Smooth muscle cell (in vitro differentiated cells): ENCODE measurements around the gene URB1. TPM values are rescaled to one million over a fixed set of nuclear protein-coding genes. Genes with fewer than 3 reads are reported as not detected.

Experiments
- DNase-seq: peaks from one replicate; lab custom pipeline; 2025; ENCODE audit not compliant: unreplicated experiment; lab: John Stamatoyannopoulos, UW
- H2AFZ ChIP-seq: fragments of 200-600 bp; sonication (generic); 2 replicates; pipeline ENCODE4 v1.6.0; 2016; ENCODE audit warnings: antibody characterized with exemption, low read depth, mild to moderate bottlenecking
- H3F3A ChIP-seq: fragments of 200-600 bp; sonication (generic); 2 replicates; pipeline ENCODE4 v1.6.0; 2017; ENCODE audit warnings: antibody characterized with exemption, low read depth
- H3K27ac ChIP-seq: fragments of 200-600 bp; sonication (generic); 2 replicates; pipeline ENCODE4 v1.5.1; 2016; ENCODE audit warnings: low read depth, mild to moderate bottlenecking
- H3K27me3 ChIP-seq: fragments of 200-600 bp; sonication (generic); 2 replicates; pipeline ENCODE4 v1.6.1; 2016; ENCODE audit warnings: low read depth, mild to moderate bottlenecking
- H3K36me3 ChIP-seq: fragments of 200-600 bp; sonication (generic); 2 replicates; pipeline ENCODE4 v1.5.1; 2016; ENCODE audit warnings: low read depth
- H3K4me1 ChIP-seq: fragments of 200-600 bp; sonication (generic); 2 replicates; pipeline ENCODE4 v1.5.1; 2016; ENCODE audit warnings: low read depth
- H3K4me2 ChIP-seq: fragments of 200-600 bp; sonication (generic); 2 replicates; pipeline ENCODE4 v1.6.0; 2016; ENCODE audit warnings: mild to moderate bottlenecking
- H3K4me3 ChIP-seq: fragments of 200-600 bp; sonication (generic); 2 replicates; pipeline ENCODE4 v1.5.1; 2016; ENCODE audit warnings: mild to moderate bottlenecking
- H3K79me2 ChIP-seq: fragments of 200-600 bp; sonication (generic); 2 replicates; pipeline ENCODE4 v1.6.0; 2016; ENCODE audit warnings: low read depth, mild to moderate bottlenecking
- H3K9ac ChIP-seq: fragments of 200-600 bp; sonication (generic); 2 replicates; pipeline ENCODE4 v1.6.0; 2016; ENCODE audit warnings: low read depth
- H3K9me3 ChIP-seq: fragments of 200-600 bp; sonication (generic); replicated peaks from 2 replicates; pipeline ENCODE4 v1.5.1; 2016; ENCODE audit warnings: low read depth
- H4K20me1 ChIP-seq: fragments of 200-600 bp; sonication (generic); 2 replicates; pipeline ENCODE4 v1.6.0; 2016; ENCODE audit warnings: low read depth
- CTCF ChIP-seq: fragments of 200-600 bp; sonication (generic); IDR thresholded peaks from 2 replicates; pipeline ENCODE4 v1.5.1; 2017; ENCODE audit warnings: borderline replicate concordance, mild to moderate bottlenecking, antibody characterized with exemption; ENCODE audit not compliant: insufficient read depth, poor library complexity, severe bottlenecking
- WGBS: methylation state at CpG from one replicate; pipeline ENCODE4 v1.1.7; 2016; ENCODE audit warnings: low lambda C conversion rate; 5-methylcytosine and 5-hydroxymethylcytosine counted together
- polyA plus RNA-seq: library from polyadenylated mRNA; unstranded; fragments of >200 nt; fragmentation: Nextera tagmentation; extraction: Ambion mirVana; gene quantifications from 2 replicates; pipeline ENCODE4 v1.2.1, GENCODE V29; 2016
- total RNA-seq: library from RNA; depleted of rRNA; stranded (reverse); fragments of >200 nt; gene quantifications from 2 replicates; pipeline ENCODE4 v1.2.3, GENCODE V29; 2014

The URB1 gene
- total and polyA plus RNA-seq, 2 experiments from 2014 or later = 2.8 to 6.2 TPM

GRCh38 chr21:32333953-32334673 is 58.7 kb downstream of the URB1 start:
- no peak overlapping the region for H3K9ac ChIP-seq
- 98% methylated on average over 19 of the region's 19 CpGs for WGBS
- no peak for DNase-seq

GRCh38 chr21:32332463-32332951 is 60.3 kb downstream of the URB1 start:
- H3K9ac ChIP-seq = no peak overlapping the region
- no peak overlapping the region for H3K4me3 ChIP-seq
- H3K27me3 ChIP-seq = no peaks in the 10 kb centered on the region
- no peak overlapping the region for H3K27ac ChIP-seq
- no peaks in the 10 kb centered on the region for H4K20me1 ChIP-seq
- peaks cover 6% of the 10 kb centered on the region for H3F3A ChIP-seq
- TF ChIP-seq CTCF = no peak
- WGBS = 89% methylated on average over 1 of the region's 1 CpG
- no peaks in the 10 kb centered on the region for H3K79me2 ChIP-seq
- H3K9me3 ChIP-seq = no peaks in the 10 kb centered on the region
- H3K4me1 ChIP-seq = peaks cover 11% of the 10 kb centered on the region
- no peak overlapping the region for H3K4me2 ChIP-seq
- H2AFZ ChIP-seq = no peak overlapping the region
- H3K36me3 ChIP-seq = peaks cover 7% of the 10 kb centered on the region
- no peak for DNase-seq

More at GRCh38 chr21:32333953-32334673, 58.7 kb downstream of the URB1 start:
- no peaks in the 10 kb centered on the region for H3K27me3 ChIP-seq
- H3K36me3 ChIP-seq = peaks cover 16% of the 10 kb centered on the region
- peaks cover 11% of the 10 kb centered on the region for H3K4me1 ChIP-seq
- no peak overlapping the region for H3K4me3 ChIP-seq
- no peaks in the 10 kb centered on the region for H4K20me1 ChIP-seq
- H3K79me2 ChIP-seq = no peaks in the 10 kb centered on the region
- no peaks in the 10 kb centered on the region for H3F3A ChIP-seq
- TF ChIP-seq CTCF = no peak
- H3K4me2 ChIP-seq = no peak overlapping the region
- H2AFZ ChIP-seq = no peak overlapping the region
- H3K9me3 ChIP-seq = no peaks in the 10 kb centered on the region
- H3K27ac ChIP-seq = no peak overlapping the region

GRCh38 chr21:32331444-32332305 is 61.1 kb downstream of the URB1 start:
- peaks cover 7% of the 10 kb centered on the region for H3K36me3 ChIP-seq
- H3K4me2 ChIP-seq = no peak overlapping the region
- no peaks in the 10 kb centered on the region for H3K9me3 ChIP-seq
- H3K79me2 ChIP-seq = no peaks in the 10 kb centered on the region
- H3K4me1 ChIP-seq = peaks cover 11% of the 10 kb centered on the region
- H3K27me3 ChIP-seq = no peaks in the 10 kb centered on the region
- 94% methylated on average over 9 of the region's 9 CpGs for WGBS
- DNase-seq = no peak
- H3K27ac ChIP-seq = no peak overlapping the region
- no peak overlapping the region for H3K9ac ChIP-seq
- no peak for TF ChIP-seq CTCF
- H2AFZ ChIP-seq = no peak overlapping the region
- peaks cover 6% of the 10 kb centered on the region for H3F3A ChIP-seq
- H4K20me1 ChIP-seq = no peaks in the 10 kb centered on the region
- no peak overlapping the region for H3K4me3 ChIP-seq
